Stimulated activated CD8-positive, alpha-beta memory T cell treated with anti-CD3 and anti-CD28 coated beads, Interleukin-12 subunit alpha, Interleukin-12 subunit beta, amount 100 ng/mL, for 24 hours (primary cell): ENCODE results near the gene CNOT6.

Experiments used
- DNase-seq: peaks from one replicate; pipeline ENCODE4 v3.0.0-alpha.2; 2020; ENCODE audit errors: extremely low read depth

The CNOT6 gene

DNA sequence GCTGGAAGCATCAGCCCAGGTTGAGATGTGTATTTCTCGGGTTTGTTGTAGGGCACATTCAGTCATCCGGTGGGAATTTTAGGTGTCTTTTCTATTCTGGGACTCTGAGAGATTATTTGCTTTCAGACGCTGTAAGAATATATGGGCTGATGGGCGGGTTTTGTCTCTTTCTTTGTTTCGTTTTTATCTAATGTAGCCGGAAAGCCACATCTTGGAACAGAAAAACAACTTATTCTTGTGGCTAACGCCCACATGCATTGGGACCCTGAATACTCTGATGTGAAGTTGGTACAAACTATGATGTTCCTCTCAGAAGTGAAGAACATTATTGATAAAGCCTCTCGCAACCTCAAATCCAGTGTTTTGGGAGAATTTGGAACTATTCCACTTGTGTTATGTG is 74.7 kb downstream of the CNOT6 start:
- no peak for DNase-seq

GRCh38 chr5:180575571-180575970 is 81.4 kb downstream of the CNOT6 start:
- DNase-seq: no peak

- no peak for DNase-seq
Measured at GRCh38 chr5:180580681-180581080, 86.5 kb downstream of the CNOT6 start.

- no peak for DNase-seq
Measured at GRCh38 chr5:180583738-180584137, 89.6 kb downstream of the CNOT6 start.

DNA sequence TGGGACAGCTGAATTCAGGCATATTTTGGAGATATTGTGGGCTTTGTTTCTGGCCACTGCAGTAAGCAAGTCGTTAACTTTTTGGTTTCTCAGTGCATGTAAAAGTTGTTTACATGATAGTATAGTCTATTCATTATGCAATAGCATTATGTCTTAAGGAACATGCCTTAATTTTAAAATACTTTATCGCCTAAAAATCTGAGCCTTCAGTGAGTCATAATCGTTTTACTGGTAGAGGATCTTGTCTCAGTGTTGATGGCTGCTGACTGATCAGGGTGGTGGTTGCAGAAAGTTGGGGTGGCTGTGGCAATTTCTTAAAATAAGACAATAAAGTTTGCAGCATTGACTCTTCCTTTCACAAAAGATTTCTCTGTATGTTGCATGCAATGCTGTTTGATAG is 92.0 kb downstream of the CNOT6 start:
- no peak for DNase-seq

- no peak for DNase-seq
Measured at GRCh38 chr5:180586870-180587269, 92.7 kb downstream of the CNOT6 start.

GRCh38 chr5:180589771-180590542 is 95.8 kb downstream of the CNOT6 start:
- no peak for DNase-seq

DNA sequence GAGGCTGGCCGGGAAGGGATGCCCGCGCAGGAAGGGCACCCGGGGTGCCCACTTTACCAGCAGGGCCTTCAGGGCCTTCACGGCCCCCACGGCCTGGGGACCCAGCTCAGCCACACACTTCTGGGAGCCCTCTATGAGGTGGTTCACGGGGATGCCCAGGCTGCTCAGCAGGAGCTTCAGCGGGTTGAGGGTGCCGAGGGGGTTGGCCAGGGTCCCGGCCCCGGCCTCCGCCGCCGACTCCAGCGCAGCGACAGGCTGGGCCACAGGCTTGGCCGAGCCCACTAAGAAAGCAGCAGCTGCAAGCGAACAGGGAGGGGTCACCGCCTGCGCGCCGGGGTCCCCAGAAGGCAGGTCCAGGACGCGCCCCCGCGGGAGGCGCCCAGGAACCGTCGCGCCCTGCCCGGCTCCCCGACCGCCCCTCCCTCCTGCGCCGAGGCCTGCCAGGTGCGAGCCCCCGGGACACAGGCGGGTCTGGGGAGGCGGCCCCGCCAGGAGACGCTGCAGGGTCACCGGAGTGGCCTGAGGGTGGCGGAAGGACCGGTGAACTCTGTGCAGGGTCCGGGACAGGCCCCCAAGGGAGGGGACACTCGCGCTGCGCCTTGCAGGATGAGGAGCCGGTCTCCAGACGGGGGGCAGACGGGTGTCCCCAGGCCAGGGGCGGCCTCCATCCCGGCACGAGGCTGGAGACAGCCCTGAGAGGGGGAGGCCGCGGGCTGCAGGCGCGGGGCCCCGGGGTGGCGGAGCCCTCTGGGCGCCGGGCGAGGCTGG is 96.5 kb downstream of the CNOT6 start:
- DNase-seq: no peak

GRCh38 chr5:180591311-180591887 is 97.2 kb downstream of the CNOT6 start, which contains the start of gene SCGB3A1:
Gene SCGB3A1, minus strand, starts transcription at chr5:180591499. Its CDS starts 37 bp downstream, at chr5:180591462.
- DNase-seq: no peak

DNA sequence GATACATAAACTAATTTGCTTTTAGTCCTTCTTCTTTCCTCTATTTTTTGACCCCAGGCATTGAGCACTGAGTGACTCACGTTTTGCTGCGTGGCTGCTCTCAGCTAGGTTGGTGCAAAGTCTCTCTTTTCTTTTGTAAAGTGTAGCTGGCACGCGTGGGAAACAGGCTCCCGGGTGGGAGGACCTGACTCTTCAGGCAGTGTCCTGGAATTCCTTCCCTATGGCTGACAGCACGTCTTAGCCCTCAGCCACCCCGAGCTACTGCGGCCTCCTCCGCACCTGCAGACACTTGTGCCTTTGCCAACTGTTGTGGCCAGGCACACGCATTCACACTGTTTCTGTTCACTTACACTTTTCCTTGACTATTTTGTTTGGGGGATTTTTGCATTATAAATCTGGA is 98.0 kb downstream of the CNOT6 start:
- no peak for DNase-seq

GRCh38 chr5:180593446-180594206 is 99.4 kb downstream of the CNOT6 start:
- no peak for DNase-seq

DNA sequence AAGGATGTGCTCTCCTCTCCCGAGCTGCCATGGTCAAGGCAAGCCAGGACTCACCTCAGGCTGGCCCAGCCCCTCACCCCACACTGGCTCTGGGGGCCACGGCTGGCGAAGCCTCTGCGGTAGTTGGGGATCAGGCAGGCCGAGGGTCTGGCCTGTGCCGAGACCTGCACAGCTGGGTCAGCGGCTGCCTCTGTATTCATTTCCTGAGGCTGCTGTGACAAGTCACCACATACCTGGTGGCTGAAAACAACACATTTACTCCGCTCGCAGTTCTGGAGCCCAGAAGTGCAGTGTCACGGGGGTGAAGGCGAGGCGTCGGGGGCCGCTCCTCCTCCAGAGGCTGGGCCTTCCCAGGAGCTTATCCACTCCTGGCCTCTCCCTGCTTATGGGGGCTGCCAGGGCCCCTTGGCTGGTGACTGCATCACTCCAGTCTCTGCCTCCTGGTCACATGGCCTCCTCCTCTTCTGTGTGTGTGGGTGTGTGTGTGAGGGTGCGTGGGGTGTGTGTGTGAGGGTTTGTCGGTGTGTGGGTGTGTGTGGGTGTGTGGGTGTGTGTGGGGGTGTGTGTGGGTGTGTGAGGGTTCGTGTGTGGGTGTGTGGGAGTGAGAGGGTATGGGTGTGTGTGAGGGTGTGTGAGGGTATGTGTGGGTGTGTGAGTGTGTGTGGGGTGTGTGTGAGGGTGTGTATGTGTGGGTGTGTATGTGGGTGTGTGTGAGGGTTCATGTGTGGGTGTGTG is 100.3 kb downstream of the CNOT6 start:
- no peak for DNase-seq

- DNase-seq: no peak
Measured at GRCh38 chr5:180595046-180595379, 100.8 kb downstream of the CNOT6 start.

- no peak for DNase-seq
Measured at GRCh38 chr5:180595381-180596114, 101.4 kb downstream of the CNOT6 start.

DNA sequence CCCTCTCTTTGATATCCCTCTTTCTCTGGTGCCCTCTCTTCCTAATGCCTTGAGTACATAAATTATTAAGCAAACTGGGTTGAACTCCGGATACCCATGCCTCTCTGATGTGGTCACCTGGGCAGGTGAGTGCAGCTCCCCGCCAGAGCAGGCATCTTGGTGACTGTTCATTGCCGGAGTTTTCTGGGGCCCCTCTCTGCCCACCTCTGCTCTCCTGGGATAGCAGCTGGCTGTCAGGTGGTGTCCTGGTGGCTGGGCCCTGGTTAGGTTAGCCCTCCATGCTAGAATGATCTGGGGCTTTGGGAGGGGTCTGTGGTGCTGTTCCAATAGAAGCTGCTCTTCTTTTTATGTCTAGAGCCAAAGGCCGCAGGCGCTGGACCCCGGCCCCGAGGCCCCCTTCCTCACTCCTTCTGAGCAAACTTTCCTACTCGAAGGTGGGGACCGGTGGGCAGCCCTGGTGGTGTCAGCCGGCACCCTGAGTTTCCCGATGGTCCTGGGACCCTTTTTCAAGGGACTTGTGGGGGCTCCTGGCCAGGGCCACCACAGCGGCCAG is 102.0 kb downstream of the CNOT6 start:
- DNase-seq: no peak

DNA sequence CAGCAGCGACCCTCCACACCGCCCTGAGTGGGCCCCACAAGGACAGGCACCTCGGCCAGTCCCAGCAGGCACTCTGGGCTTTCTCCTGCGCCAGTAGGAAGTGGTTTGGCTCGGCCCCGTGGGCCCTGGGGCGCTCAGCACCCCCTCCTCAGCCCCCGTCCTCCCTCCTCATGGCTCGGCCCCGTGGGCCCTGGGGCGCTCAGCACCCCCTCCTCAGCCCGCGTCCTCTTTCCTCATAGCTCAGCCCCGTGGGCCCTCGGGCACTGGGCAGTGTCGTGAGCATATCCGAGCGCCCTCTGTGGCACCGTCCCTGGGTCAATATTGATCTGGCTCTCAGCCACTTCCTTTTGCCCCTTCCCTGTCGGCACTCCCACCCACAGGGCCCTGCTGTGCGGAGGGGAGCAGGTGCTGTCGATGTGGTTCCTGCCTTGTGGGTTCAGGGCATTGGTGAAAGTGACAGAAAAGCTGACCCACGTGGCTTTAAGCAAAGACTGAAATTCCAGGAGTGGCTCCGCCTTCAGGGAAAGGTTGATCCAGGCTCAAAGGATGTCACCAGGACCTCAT is 102.6 kb downstream of the CNOT6 start:
- no peak for DNase-seq

- no peak for DNase-seq
Measured at GRCh38 chr5:180598316-180598701, 104.1 kb downstream of the CNOT6 start.

DNA sequence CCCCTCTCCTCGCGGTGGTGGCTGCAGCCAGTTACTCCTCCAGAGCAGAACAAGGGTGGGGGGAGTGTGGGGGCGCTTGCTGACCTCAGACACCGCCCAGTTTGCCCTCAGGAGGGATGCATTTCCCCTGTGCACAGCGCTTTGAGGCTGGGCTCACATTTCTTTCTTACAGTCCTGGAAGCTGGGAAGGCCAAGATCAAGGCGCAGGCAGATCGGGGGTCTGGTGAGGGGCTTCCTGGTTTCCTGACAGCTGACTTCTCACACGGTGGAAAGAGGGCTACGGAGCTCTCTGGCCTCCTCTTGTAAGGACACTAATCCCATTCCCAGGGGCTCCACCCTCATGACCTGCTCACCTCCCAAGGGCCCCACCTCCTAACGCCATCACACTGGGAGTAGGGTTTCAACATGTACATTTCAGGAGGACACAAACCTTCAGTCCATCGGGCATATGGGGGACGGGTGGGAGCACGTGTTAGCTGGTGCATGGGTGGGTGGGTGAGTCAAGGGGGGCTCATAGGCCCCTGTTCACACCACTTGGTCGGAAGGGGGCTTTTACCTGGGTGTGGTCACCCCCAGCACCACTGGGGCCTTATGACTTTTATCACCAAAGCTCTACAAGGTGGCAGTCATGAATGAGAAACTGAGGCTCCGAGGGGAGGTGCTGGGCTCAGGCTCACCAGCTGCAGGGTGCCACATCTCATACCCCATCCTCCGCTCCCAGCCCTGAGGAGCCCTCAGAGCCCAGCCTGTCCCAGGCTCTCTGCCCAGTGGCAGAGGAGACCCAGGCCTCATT is 104.8 kb downstream of the CNOT6 start:
- DNase-seq: no peak

- no peak for DNase-seq
Measured at GRCh38 chr5:180599590-180599914, 105.4 kb downstream of the CNOT6 start.
